ENCODE results near the gene UST.

The UST gene

GRCh38 chr6:149031201-149031858 is 284.5 kb downstream of the UST start:
- H2AFZ ChIP-seq (ENCODE audit: low read length), result no peak overlapping the region
- H3K27me3 ChIP-seq (ENCODE audit: insufficient read depth, low read length, poor library complexity, severe bottlenecking), result no peaks in the 10 kb centered on the region
- no peak overlapping the region for H3K4me3 ChIP-seq (ENCODE audit: low read length, poor library complexity, severe bottlenecking)
- no peaks in the 10 kb centered on the region for H3K79me2 ChIP-seq (ENCODE audit: insufficient read depth, low read length)
- H3K9me2 ChIP-seq (replicated peaks; ENCODE audit: low read depth, low read length), result no peaks in the 10 kb centered on the region
- peak overlapping the region; percentile 43 for H3K9ac ChIP-seq (ENCODE audit: low read depth, low read length, poor library complexity, severe bottlenecking)
- H3F3A ChIP-seq (ENCODE audit: low read depth), result no peaks in the 10 kb centered on the region
- H3K36me3 ChIP-seq (ENCODE audit: insufficient read depth, low read length), result no peaks in the 10 kb centered on the region
- H3K4me1 ChIP-seq (ENCODE audit: insufficient read depth, low read length, poor library complexity, severe bottlenecking), result peaks cover 35% of the 10 kb centered on the region
- TF ChIP-seq EZH2phosphoT487 (IDR thresholded peaks at IDR 0.05; ENCODE audit: borderline replicate concordance) (no peak), CTCF (conservative IDR thresholded peaks at IDR 0.05; ENCODE audit: low read length) (no peak)
- no peaks in the 10 kb centered on the region for H4K20me1 ChIP-seq (ENCODE audit: insufficient read depth, low read length, poor library complexity, severe bottlenecking)
- H3K4me2 ChIP-seq (ENCODE audit: low read depth, low read length, poor library complexity, severe bottlenecking), result peak overlapping the region; percentile 60
- no peaks in the 10 kb centered on the region for H3K9me3 ChIP-seq (ENCODE audit: insufficient read depth, low read depth, low read length)

GRCh38 chr6:149031859-149032598 is 285.2 kb downstream of the UST start:
- Histone ChIP-seq H3K79me2 (ENCODE audit: insufficient read depth, low read length) (no peaks in the 10 kb centered on the region), H3K9me3 (ENCODE audit: insufficient read depth, low read depth, low read length) (no peaks in the 10 kb centered on the region), H3K4me1 (ENCODE audit: insufficient read depth, low read length, poor library complexity, severe bottlenecking) (peaks cover 42% of the 10 kb centered on the region), H3K9me2 (replicated peaks; ENCODE audit: low read depth, low read length) (no peaks in the 10 kb centered on the region), H3K4me2 (ENCODE audit: low read depth, low read length, poor library complexity, severe bottlenecking) (peak overlapping the region; percentile 60), H4K20me1 (ENCODE audit: insufficient read depth, low read length, poor library complexity, severe bottlenecking) (no peaks in the 10 kb centered on the region), H3F3A (ENCODE audit: low read depth) (no peaks in the 10 kb centered on the region), H3K27me3 (ENCODE audit: insufficient read depth, low read length, poor library complexity, severe bottlenecking) (no peaks in the 10 kb centered on the region), H3K36me3 (ENCODE audit: insufficient read depth, low read length) (no peaks in the 10 kb centered on the region), H3K4me3 (ENCODE audit: low read length, poor library complexity, severe bottlenecking) (peak overlapping the region; percentile 15), H2AFZ (ENCODE audit: low read length) (no peak overlapping the region), H3K9ac (ENCODE audit: low read depth, low read length, poor library complexity, severe bottlenecking) (peak overlapping the region; percentile 43)
- no peak for TF ChIP-seq EZH2phosphoT487 (IDR thresholded peaks at IDR 0.05; ENCODE audit: borderline replicate concordance)
- no peak for TF ChIP-seq CTCF (conservative IDR thresholded peaks at IDR 0.05; ENCODE audit: low read length)

GRCh38 chr6:149032599-149033405 is 286.0 kb downstream of the UST start:
- H3K36me3 ChIP-seq (ENCODE audit: insufficient read depth, low read length), result no peaks in the 10 kb centered on the region
- H3K79me2 ChIP-seq (ENCODE audit: insufficient read depth, low read length), result no peaks in the 10 kb centered on the region
- peaks cover 45% of the 10 kb centered on the region for H3K4me1 ChIP-seq (ENCODE audit: insufficient read depth, low read length, poor library complexity, severe bottlenecking)
- H4K20me1 ChIP-seq (ENCODE audit: insufficient read depth, low read length, poor library complexity, severe bottlenecking), result no peaks in the 10 kb centered on the region
- no peaks in the 10 kb centered on the region for H3K27me3 ChIP-seq (ENCODE audit: insufficient read depth, low read length, poor library complexity, severe bottlenecking)
- H3F3A ChIP-seq (ENCODE audit: low read depth), result no peaks in the 10 kb centered on the region
- peak overlapping the region; percentile 60 for H3K4me2 ChIP-seq (ENCODE audit: low read depth, low read length, poor library complexity, severe bottlenecking)
- H3K4me3 ChIP-seq (ENCODE audit: low read length, poor library complexity, severe bottlenecking), result peak overlapping the region; percentile 15
- no peak for TF ChIP-seq CTCF (conservative IDR thresholded peaks at IDR 0.05; ENCODE audit: low read length)
- no peak for TF ChIP-seq EZH2phosphoT487 (IDR thresholded peaks at IDR 0.05; ENCODE audit: borderline replicate concordance)
- H3K9me2 ChIP-seq (replicated peaks; ENCODE audit: low read depth, low read length), result no peaks in the 10 kb centered on the region
- H3K9ac ChIP-seq (ENCODE audit: low read depth, low read length, poor library complexity, severe bottlenecking), result peak overlapping the region; percentile 43
- no peaks in the 10 kb centered on the region for H3K9me3 ChIP-seq (ENCODE audit: insufficient read depth, low read depth, low read length)
- no peak overlapping the region for H2AFZ ChIP-seq (ENCODE audit: low read length)

Data from Loucy (cell line).